GM10266 (cell line): ENCODE measurements around the gene PIEZO2.

Source experiments
- DNase-seq: peaks from one replicate; pipeline ENCODE4 v3.0.0; 2012; ENCODE audit errors: extremely low spot score
- TF ChIP-seq, protein P1 (sequence below): IDR thresholded peaks from 2 replicates; pipeline ENCODE4 v1.5.1; 2012; ENCODE audit warnings: mild to moderate bottlenecking, low read depth; ENCODE audit not compliant: control insufficient read depth, insufficient read depth; ENCODE audit errors: missing control alignments

Gene PIEZO2

DNA sequence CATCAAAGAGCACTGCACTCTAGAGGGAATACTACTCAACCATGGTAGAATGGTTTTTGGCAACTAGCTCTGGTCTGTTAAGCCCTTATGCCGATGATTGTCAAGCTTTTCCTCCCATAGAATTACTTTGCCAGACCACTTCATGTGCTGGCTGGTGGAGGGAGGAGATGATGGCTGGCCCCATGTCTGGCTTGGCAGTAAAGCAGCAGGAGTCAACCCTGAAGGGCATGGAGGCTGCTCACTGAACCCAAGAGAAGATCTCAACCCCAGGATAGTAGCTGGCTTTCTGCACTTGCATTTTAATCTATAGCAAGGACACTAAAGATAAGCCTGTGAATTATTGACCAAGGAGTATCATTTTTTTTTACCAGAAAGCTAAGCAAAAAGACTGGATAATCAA, 309.9 kb downstream of the PIEZO2 start:
- TF ChIP-seq, protein P1, sequence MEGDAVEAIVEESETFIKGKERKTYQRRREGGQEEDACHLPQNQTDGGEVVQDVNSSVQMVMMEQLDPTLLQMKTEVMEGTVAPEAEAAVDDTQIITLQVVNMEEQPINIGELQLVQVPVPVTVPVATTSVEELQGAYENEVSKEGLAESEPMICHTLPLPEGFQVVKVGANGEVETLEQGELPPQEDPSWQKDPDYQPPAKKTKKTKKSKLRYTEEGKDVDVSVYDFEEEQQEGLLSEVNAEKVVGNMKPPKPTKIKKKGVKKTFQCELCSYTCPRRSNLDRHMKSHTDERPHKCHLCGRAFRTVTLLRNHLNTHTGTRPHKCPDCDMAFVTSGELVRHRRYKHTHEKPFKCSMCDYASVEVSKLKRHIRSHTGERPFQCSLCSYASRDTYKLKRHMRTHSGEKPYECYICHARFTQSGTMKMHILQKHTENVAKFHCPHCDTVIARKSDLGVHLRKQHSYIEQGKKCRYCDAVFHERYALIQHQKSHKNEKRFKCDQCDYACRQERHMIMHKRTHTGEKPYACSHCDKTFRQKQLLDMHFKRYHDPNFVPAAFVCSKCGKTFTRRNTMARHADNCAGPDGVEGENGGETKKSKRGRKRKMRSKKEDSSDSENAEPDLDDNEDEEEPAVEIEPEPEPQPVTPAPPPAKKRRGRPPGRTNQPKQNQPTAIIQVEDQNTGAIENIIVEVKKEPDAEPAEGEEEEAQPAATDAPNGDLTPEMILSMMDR: no peak
- DNase-seq: no peak

DNA sequence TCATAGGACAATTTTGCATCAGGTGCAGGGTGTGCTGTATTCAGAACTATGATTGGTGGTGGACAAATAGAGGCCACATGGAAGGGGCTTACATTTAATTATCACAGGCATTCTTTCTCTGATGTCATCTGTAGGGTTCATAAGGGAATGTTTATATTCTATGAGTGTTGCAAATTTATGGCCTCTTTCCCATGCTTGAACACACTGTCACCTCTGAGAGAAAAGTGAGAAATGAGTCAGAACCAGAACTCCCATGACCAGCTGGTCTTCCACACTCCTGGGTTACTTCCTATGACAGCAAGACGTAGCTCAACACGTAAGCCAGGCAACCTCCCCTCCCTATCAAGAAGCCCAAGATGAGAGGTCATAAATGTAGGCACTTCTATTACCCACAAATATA, 310.8 kb downstream of the PIEZO2 start:
- no peak for DNase-seq
- TF ChIP-seq, protein P1: no peak

DNA sequence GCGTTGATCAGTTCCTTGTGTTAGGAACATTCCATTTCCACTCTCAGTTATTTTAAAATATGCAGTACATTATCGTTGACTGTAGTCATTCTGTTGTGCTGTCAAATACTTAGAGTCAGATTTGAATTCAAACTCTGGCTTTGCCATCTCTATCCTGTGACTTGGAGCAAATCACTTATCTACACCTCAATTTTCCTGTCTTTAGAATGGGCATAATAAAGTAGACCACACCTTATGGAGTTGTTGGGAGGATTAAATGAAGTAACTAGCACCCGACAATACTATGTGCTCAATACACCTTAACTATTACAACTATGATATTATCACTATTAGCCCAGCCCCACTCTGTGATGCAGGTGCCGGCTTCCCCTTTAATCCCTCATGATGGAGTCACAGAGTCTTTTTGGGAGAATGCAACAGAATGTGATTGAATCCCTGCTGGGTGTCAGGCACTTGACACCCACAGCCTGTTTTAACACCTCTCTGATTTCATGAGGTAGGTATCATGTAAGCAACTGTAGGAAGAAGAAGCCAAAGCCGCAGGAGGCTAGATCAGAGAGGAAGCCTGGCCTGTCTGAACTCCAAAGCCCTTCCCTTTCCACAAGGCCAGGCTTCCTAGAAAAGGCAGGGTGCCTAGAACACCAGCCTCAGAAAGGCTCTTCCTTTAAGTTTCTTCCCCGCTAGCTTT, 315.1 kb downstream of the PIEZO2 start:
- TF ChIP-seq, protein P1: no peak
- no peak for DNase-seq

DNA sequence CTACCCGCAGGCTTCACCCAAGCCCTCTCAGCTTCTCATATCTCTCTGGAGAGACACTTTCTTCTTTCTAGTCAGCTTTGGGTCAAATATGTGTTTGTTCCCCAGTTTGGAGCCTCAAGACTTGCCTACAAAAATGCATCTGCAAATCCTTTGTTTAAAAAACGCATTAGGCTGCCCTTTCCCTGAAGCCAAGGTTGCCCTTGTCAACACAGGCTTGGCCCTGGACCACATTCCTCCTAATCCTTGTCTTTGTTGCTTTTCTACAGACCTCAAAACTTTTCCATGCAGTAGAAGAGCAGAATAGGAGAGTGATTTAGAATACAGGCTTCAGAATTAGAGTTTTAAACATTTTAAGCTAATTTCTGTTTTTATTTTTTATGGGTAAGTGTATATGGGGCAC, 315.7 kb downstream of the PIEZO2 start:
- DNase-seq: no peak
- TF ChIP-seq, protein P1: no peak

DNA sequence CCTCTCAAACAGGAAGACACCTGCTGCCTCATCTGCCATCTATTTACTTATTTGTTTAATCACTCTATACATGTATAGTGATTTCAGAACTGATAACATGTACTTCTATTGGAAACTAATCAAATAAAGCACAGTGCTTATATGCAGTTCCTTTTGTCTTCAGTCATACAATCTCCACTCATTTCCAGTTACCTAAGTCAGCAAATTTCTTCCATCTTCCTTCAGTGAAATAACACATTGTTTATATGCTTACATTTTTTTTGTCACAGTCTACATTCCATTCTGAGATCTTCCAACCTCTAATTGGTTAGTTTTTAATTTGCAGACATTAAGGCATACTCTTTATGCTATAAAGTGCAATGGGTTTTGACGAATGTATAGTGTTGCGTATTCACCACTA, 323.0 kb downstream of the PIEZO2 start:
- TF ChIP-seq, protein P1: no peak
- no peak for DNase-seq

DNA sequence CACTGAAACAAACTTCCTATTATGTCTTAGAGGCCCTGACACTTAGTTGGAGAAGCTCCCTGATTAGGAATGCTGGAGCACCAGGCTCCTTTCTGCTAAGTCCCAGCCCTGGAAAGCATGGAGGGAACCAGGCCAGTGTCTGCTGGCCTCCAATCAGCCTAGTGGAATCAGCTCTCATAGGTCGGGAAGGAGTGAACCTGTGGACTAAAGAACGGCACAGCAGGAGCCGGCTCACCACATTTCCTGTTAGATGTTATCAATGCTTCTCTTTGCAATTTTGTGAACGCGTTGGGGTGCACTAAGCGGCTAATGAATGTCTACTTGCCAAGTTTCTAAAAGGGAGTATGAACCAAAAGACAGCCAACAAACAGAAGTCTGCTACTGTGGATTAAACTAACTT, 326.9 kb downstream of the PIEZO2 start:
- no peak for DNase-seq
- TF ChIP-seq, protein P1: no peak

DNA sequence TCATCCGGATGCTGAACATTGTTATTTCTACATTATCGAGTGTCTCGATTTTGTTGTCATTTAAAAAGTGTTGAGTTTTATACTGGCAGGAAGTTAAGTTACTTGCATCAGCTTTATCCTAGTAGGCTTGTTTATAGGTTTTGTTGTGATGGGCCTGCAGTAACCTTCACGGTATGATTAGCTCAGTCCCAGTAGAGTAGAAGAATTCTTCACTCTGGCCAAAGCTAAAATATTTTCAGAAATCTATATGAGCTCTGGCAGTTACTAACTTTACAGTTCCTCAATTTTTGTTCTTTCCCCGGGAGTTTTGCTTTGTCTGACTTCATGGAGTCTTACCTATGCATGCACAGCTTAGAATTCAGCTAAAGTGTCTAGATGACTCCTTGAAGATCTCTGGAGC, 328.7 kb downstream of the PIEZO2 start:
- DNase-seq: no peak
- TF ChIP-seq, protein P1: no peak
